Spleen (tissue), 11 donors: Measurements from ENCODE around the gene ZNRF4. TPM values are rescaled to one million over a fixed set of nuclear protein-coding genes. Genes with fewer than 3 reads are reported as not detected.

Experiments used
- DNase-seq: peaks from one replicate; pipeline ENCODE4 v3.0.0-alpha.2; 2020
- H3K27ac ChIP-seq, 8 donors: fragments of 200-600 bp; sonication (generic) in 7 of 8; 1 replicate in 4 of 8; 2 replicates in 4 of 8; pipeline versions ENCODE4 v1.5.0 to v1.8.0; 2016 to 2021; ENCODE audit warnings: inconsistent platforms in 4 of 8, mild to moderate bottlenecking in 4 of 8, moderate library complexity in 1 of 8
- H3K27me3 ChIP-seq, 7 donors: fragments of 200-600 bp; sonication (generic) in 6 of 7; replicated peaks in 1 of 7; 1 replicate in 4 of 7; 2 replicates in 3 of 7; pipeline versions ENCODE4 v1.5.0 to v1.8.0; 2016 to 2021; ENCODE audit warnings: inconsistent platforms in 3 of 7, mild to moderate bottlenecking in 1 of 7
- H3K36me3 ChIP-seq, 6 donors: fragments of 200-600 bp; sonication (generic) in 5 of 6; 1 replicate in 4 of 6; 2 replicates in 2 of 6; pipeline versions ENCODE4 v1.5.0 to v1.8.0; 2016 to 2021; ENCODE audit warnings: inconsistent platforms in 2 of 6
- H3K4me1 ChIP-seq, 6 donors: fragments of 200-600 bp; sonication (generic) in 5 of 6; 1 replicate in 3 of 6; 2 replicates in 3 of 6; pipeline versions ENCODE4 v1.5.0 to v1.8.0; 2016 to 2021; ENCODE audit warnings: inconsistent platforms in 3 of 6
- H3K4me3 ChIP-seq, 8 donors: fragments of 200-600 bp; sonication (generic) in 7 of 8; 1 replicate in 4 of 8; 2 replicates in 4 of 8; pipeline versions ENCODE4 v1.5.0 to v1.8.0; 2016 to 2021; ENCODE audit warnings: inconsistent platforms in 4 of 8, mild to moderate bottlenecking in 4 of 8, moderate library complexity in 2 of 8
- H3K9me3 ChIP-seq, 8 donors: fragments of 200-600 bp; sonication (generic) in 7 of 8; 1 replicate in 4 of 8; 2 replicates in 4 of 8; pipeline versions ENCODE4 v1.5.0 to v1.8.0; 2016 to 2021; ENCODE audit warnings: inconsistent platforms in 4 of 8
- POLR2A ChIP-seq, 3 donors: fragments of 450-650 bp; IDR thresholded peaks; one replicate each; pipeline ENCODE4 v1.5.1; 2017; ENCODE audit warnings: antibody characterized with exemption in 3 of 3, mild to moderate bottlenecking in 1 of 3
- POLR2AphosphoS5 ChIP-seq, 3 donors: sonication (generic); formaldehyde crosslinking; IDR thresholded peaks; one replicate each; pipeline ENCODE4 v1.5.1; 2017; ENCODE audit warnings: antibody characterized with exemption in 3 of 3
- WGBS, 5 donors: extraction: QIAGEN DNeasy Blood & Tissue Kit in 3 of 5; methylation state at CpG; one replicate each; pipeline versions ENCODE4 v1.1.5 to v1.1.7; 2013 to 2018; 5-methylcytosine and 5-hydroxymethylcytosine counted together
- intact Hi-C: fragments of 100-400 bp; cut with DNase I; formaldehyde crosslinking; loops from one replicate; pipeline ENCODE4 v1.15.0; 2023; ENCODE audit warnings: low total_unique reads
- polyA plus RNA-seq, 3 donors: library from polyadenylated mRNA; stranded (reverse); fragments of 200-250 nt; gene quantifications; one replicate each; pipeline ENCODE4 v1.2.1, GENCODE V29; 2013
- total RNA-seq, 7 donors: library from RNA; depleted of rRNA in 3 of 7; stranded (reverse); fragments of >200 nt in 3 of 7; fragmentation: NEBNext Ultra II Directional in 4 of 7; extraction: Animal tissue kit (Norgen Biotek cat#: 25700) in 4 of 7; gene quantifications; one replicate each; pipeline versions ENCODE4 v1.1.0 to v1.2.1, GENCODE V29; 2016 to 2021
- TF ChIP-seq, protein P1 (sequence below), 11 experiments: fragments of 200-600 bp in 7 of 11; fragments of 450-650 bp in 4 of 11; sonication (generic) in 4 of 11; IDR thresholded peaks in 8 of 11; conservative IDR thresholded peaks in 3 of 11; 1 replicate in 7 of 11; 2 replicates in 4 of 11; pipeline versions ENCODE4 v1.4.0 to v1.8.0; 2016 to 2021; ENCODE audit warnings: antibody characterized with exemption in 11 of 11, inconsistent platforms in 4 of 11, mild to moderate bottlenecking in 1 of 11
- donor health status: healthy with polysubstance abuse.
- donor health status: DM: no; HTN: no; CAD: no; lungs with moderate emphysema.
- donor health status: DM: no; HTN: no; CAD: no.
- donor health status: Bipolar disorder and iron deficiency.
- donor health status: healthy.
- donor health status: DM: no; HTN: no; CAD: no.
- donor health status: DM: yes; HTN: yes; CAD: no.

Gene ZNRF4
- total and polyA plus RNA-seq, 10 donors: not detected

DNA sequence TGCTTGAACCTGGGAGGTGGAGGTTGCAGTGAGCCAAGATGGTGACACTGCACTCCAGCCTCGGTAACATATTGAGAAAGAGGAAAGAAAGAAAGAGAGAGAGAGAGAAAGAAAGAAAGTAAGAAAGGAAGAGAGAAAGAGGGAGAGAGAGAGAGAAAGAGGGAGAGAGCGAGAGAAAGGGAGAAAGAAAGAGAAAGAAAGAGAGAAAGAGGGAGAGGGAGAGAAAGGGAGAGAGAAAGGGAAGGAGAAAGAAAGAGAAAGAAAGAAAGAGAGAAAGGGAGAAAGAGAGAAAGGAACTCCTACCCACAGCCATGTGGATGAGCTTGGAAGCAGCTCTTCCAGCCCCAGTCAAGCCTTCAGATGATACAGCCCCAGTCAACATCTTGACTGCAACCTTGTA lies 46.7 kb downstream of the ZNRF4 start:
- TF ChIP-seq, protein P1, sequence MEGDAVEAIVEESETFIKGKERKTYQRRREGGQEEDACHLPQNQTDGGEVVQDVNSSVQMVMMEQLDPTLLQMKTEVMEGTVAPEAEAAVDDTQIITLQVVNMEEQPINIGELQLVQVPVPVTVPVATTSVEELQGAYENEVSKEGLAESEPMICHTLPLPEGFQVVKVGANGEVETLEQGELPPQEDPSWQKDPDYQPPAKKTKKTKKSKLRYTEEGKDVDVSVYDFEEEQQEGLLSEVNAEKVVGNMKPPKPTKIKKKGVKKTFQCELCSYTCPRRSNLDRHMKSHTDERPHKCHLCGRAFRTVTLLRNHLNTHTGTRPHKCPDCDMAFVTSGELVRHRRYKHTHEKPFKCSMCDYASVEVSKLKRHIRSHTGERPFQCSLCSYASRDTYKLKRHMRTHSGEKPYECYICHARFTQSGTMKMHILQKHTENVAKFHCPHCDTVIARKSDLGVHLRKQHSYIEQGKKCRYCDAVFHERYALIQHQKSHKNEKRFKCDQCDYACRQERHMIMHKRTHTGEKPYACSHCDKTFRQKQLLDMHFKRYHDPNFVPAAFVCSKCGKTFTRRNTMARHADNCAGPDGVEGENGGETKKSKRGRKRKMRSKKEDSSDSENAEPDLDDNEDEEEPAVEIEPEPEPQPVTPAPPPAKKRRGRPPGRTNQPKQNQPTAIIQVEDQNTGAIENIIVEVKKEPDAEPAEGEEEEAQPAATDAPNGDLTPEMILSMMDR (IDR thresholded peaks at IDR 0.05 in 8 of 11, conservative IDR thresholded peaks at IDR 0.05 in 3 of 11): no peak
- TF ChIP-seq POLR2A (IDR thresholded peaks at IDR 0.05) (no peak), POLR2AphosphoS5 (IDR thresholded peaks at IDR 0.05) (no peak)
- Histone ChIP-seq H3K4me1 (no peaks in the 10 kb centered on the region), H3K36me3 (no peaks in the 10 kb centered on the region), H3K27ac (no peak overlapping the region), H3K27me3 (peaks cover 0 to 35% (median 4%) of the 10 kb centered on the region in 7 donors), H3K9me3 (peaks cover 0 to 63% (median 50%) of the 10 kb centered on the region in 8 donors), H3K4me3 (no peak overlapping the region)
- intact Hi-C loops: no loop called here
- no peak for DNase-seq
- WGBS, 5 donors: 72 to 92% (median 81%) methylated on average over 2 of the region's 2 CpGs

DNA sequence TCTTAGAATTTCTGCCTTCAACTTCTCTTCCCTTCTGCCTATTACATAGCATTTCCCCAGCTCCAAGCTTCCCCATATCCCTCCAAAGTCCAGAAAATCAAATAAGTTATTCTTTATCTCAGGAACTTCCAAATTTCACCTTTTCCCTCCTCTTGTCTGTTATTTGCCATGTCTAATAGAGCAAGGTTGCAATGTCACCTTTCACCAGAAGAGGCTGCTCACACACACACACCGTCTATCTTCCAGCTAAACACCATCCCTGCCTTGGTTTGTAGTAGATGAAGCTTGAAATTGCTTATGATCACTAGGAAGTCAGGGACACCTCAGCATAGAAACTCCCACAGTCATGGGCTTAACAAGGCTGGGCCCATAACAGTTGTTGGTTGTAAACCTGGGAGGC lies 48.4 kb downstream of the ZNRF4 start:
- Histone ChIP-seq H3K4me1 (no peaks in the 10 kb centered on the region), H3K27ac (no peak overlapping the region), H3K36me3 (no peaks in the 10 kb centered on the region), H3K27me3 (peaks cover 0 to 23% (median 0%) of the 10 kb centered on the region in 7 donors), H3K4me3 (no peak overlapping the region), H3K9me3 (peaks cover 0 to 63% (median 50%) of the 10 kb centered on the region in 8 donors)
- no peak for DNase-seq
- intact Hi-C loops: no loop called here
- TF ChIP-seq POLR2A (IDR thresholded peaks at IDR 0.05) (no peak), POLR2AphosphoS5 (IDR thresholded peaks at IDR 0.05) (no peak)
- TF ChIP-seq, protein P1 (IDR thresholded peaks at IDR 0.05 in 8 of 11, conservative IDR thresholded peaks at IDR 0.05 in 3 of 11): no peak
- WGBS, 5 donors: 25 to 70% (median 49%) methylated on average over 1 of the region's 1 CpG

DNA sequence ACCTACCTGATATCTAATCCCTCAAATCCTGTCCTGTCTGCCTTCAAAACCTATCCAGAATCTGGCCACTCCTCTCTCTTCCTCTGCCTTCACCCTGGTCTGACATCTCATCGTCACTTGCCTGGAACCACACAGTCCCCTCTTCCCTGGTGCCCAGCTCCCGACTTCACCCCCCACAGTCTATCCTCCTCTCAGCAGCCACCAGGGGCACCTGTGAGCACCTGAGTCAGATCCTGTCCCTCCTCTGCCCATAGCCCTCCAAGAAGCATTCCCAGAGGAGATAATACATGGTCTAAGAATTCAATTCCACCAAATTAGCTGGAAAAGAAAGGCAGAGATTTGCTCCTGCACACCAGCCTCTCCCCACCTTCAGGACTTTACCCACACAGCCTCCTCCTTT lies 48.9 kb downstream of the ZNRF4 start:
- H3K36me3 ChIP-seq: no peaks in the 10 kb centered on the region
- H3K4me3 ChIP-seq: no peak overlapping the region
- H3K27ac ChIP-seq: no peak overlapping the region
- no peaks in the 10 kb centered on the region for H3K4me1 ChIP-seq
- H3K9me3 ChIP-seq: peaks cover 0 to 62% (median 49%) of the 10 kb centered on the region in 8 donors
- intact Hi-C loops: no loop called here
- TF ChIP-seq, protein P1 (IDR thresholded peaks at IDR 0.05 in 8 of 11, conservative IDR thresholded peaks at IDR 0.05 in 3 of 11): no peak
- TF ChIP-seq POLR2AphosphoS5 (IDR thresholded peaks at IDR 0.05) (no peak), POLR2A (IDR thresholded peaks at IDR 0.05) (no peak)
- peaks cover 0 to 20% (median 0%) of the 10 kb centered on the region in 7 donors for H3K27me3 ChIP-seq
- no peak for DNase-seq
- WGBS, 5 donors: 55 to 73% (median 56%) methylated on average over 2 of the region's 2 CpGs

Other genes with a start within 250 kb of the ZNRF4 start
- 10 to 100 TPM; 33.4 to 77.9 (median 47.1) TPM for gene PTPRS, start 114.6 kb upstream of the ZNRF4 start, total RNA-seq
- gene PTPRS, start 114.6 kb upstream of the ZNRF4 start, polyA plus RNA-seq: 1 to 10 TPM; 1.2 to 4.8 (median 1.9) TPM
- gene TINCR, start 112.5 kb downstream of the ZNRF4 start, total RNA-seq: under 1 TPM in 5 of 7 donors, not detected in 2; 0.26 to 0.73 (median 0.27) TPM
- gene TINCR, start 112.5 kb downstream of the ZNRF4 start, polyA plus RNA-seq: under 1 TPM; 0.05 to 0.10 (median 0.09) TPM
- gene SAFB2, start 167.4 kb downstream of the ZNRF4 start, total RNA-seq: 100 to 1,000 TPM in 6 of 7 donors, 10 to 100 TPM in 1; 73.4 to 146 (median 117) TPM
- gene SAFB2, start 167.4 kb downstream of the ZNRF4 start, polyA plus RNA-seq: 10 to 100 TPM; 34.8 to 90.6 (median 60.1) TPM
- 100 to 1,000 TPM in 5 of 7 donors, 10 to 100 TPM in 2; 94.5 to 161 (median 112) TPM for gene SAFB, start 167.7 kb downstream of the ZNRF4 start, total RNA-seq
- gene SAFB, start 167.7 kb downstream of the ZNRF4 start, polyA plus RNA-seq: 10 to 100 TPM; 41.7 to 70.0 (median 64.8) TPM
- 10 to 100 TPM; 15.7 to 41.0 (median 36.8) TPM for gene MICOS13, start 225.1 kb downstream of the ZNRF4 start, total RNA-seq
- 10 to 100 TPM; 71.0 to 89.5 (median 78.0) TPM for gene MICOS13, start 225.1 kb downstream of the ZNRF4 start, polyA plus RNA-seq
- gene HSD11B1L, start 225.6 kb downstream of the ZNRF4 start, total RNA-seq: 1 to 10 TPM; 1.9 to 8.8 (median 3.1) TPM
- gene HSD11B1L, start 225.6 kb downstream of the ZNRF4 start, polyA plus RNA-seq: 1 to 10 TPM; 3.3 to 5.5 (median 3.8) TPM
- 100 to 1,000 TPM; 294 to 922 (median 652) TPM for gene RPL36, start 234.9 kb downstream of the ZNRF4 start, total RNA-seq
- 1,000 to 10,000 TPM; 2,501 to 2,825 (median 2,795) TPM for gene RPL36, start 234.9 kb downstream of the ZNRF4 start, polyA plus RNA-seq